Measurements from ENCODE around the gene SELENOI.

DNA sequence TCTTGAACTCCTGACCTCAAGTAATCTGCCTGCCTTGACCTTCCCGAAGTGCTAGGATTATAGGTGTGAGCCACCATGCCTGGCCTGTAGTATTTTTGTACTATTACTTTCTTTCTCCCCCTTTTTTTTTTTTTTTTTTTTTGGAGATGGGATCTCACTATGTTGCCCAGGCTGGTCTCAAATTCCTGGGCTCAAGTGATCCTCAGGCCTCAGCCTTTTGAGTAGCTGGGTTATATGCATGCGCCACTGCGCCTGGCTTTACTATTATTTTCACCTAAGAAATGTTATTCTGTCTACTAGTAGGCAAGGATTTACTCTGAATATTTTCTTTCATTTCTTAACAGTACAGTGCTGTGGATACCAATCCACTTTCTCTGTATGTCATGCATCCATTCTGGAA is 18.0 kb downstream of the SELENOI start:
- no peak for TF ChIP-seq JUND (IDR thresholded peaks at IDR 0.05)
- TF ChIP-seq, protein P1, sequence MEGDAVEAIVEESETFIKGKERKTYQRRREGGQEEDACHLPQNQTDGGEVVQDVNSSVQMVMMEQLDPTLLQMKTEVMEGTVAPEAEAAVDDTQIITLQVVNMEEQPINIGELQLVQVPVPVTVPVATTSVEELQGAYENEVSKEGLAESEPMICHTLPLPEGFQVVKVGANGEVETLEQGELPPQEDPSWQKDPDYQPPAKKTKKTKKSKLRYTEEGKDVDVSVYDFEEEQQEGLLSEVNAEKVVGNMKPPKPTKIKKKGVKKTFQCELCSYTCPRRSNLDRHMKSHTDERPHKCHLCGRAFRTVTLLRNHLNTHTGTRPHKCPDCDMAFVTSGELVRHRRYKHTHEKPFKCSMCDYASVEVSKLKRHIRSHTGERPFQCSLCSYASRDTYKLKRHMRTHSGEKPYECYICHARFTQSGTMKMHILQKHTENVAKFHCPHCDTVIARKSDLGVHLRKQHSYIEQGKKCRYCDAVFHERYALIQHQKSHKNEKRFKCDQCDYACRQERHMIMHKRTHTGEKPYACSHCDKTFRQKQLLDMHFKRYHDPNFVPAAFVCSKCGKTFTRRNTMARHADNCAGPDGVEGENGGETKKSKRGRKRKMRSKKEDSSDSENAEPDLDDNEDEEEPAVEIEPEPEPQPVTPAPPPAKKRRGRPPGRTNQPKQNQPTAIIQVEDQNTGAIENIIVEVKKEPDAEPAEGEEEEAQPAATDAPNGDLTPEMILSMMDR (IDR thresholded peaks at IDR 0.05 in 2 of 3, conservative IDR thresholded peaks at IDR 0.05 in 1 of 3; ENCODE audit: borderline replicate concordance in 1 of 3, insufficient read depth in 1 of 3, low read depth in 2 of 3, low read length in 2 of 3): no peak
- no peak for TF ChIP-seq POLR2A (IDR thresholded peaks at IDR 0.05; ENCODE audit: borderline replicate concordance, extremely low read depth, insufficient read depth, insufficient read length)
- no peak for TF ChIP-seq EZH2 (IDR thresholded peaks at IDR 0.05)
- TF ChIP-seq, protein P2, sequence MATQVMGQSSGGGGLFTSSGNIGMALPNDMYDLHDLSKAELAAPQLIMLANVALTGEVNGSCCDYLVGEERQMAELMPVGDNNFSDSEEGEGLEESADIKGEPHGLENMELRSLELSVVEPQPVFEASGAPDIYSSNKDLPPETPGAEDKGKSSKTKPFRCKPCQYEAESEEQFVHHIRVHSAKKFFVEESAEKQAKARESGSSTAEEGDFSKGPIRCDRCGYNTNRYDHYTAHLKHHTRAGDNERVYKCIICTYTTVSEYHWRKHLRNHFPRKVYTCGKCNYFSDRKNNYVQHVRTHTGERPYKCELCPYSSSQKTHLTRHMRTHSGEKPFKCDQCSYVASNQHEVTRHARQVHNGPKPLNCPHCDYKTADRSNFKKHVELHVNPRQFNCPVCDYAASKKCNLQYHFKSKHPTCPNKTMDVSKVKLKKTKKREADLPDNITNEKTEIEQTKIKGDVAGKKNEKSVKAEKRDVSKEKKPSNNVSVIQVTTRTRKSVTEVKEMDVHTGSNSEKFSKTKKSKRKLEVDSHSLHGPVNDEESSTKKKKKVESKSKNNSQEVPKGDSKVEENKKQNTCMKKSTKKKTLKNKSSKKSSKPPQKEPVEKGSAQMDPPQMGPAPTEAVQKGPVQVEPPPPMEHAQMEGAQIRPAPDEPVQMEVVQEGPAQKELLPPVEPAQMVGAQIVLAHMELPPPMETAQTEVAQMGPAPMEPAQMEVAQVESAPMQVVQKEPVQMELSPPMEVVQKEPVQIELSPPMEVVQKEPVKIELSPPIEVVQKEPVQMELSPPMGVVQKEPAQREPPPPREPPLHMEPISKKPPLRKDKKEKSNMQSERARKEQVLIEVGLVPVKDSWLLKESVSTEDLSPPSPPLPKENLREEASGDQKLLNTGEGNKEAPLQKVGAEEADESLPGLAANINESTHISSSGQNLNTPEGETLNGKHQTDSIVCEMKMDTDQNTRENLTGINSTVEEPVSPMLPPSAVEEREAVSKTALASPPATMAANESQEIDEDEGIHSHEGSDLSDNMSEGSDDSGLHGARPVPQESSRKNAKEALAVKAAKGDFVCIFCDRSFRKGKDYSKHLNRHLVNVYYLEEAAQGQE (IDR thresholded peaks at IDR 0.05; ENCODE audit: low read depth): no peak
- TF ChIP-seq, protein P3, sequence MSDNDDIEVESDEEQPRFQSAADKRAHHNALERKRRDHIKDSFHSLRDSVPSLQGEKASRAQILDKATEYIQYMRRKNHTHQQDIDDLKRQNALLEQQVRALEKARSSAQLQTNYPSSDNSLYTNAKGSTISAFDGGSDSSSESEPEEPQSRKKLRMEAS (IDR thresholded peaks at IDR 0.05): no peak
- no peak for TF ChIP-seq TCF7L2 (IDR thresholded peaks at IDR 0.05; ENCODE audit: borderline replicate concordance, extremely low read depth, insufficient read depth, insufficient read length)
- TF ChIP-seq POLR2AphosphoS5 (IDR thresholded peaks at IDR 0.05; ENCODE audit: low read depth, low read length): no peak
- TF ChIP-seq, protein P4, sequence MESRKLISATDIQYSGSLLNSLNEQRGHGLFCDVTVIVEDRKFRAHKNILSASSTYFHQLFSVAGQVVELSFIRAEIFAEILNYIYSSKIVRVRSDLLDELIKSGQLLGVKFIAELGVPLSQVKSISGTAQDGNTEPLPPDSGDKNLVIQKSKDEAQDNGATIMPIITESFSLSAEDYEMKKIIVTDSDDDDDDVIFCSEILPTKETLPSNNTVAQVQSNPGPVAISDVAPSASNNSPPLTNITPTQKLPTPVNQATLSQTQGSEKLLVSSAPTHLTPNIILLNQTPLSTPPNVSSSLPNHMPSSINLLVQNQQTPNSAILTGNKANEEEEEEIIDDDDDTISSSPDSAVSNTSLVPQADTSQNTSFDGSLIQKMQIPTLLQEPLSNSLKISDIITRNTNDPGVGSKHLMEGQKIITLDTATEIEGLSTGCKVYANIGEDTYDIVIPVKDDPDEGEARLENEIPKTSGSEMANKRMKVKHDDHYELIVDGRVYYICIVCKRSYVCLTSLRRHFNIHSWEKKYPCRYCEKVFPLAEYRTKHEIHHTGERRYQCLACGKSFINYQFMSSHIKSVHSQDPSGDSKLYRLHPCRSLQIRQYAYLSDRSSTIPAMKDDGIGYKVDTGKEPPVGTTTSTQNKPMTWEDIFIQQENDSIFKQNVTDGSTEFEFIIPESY (IDR thresholded peaks at IDR 0.05; ENCODE audit: extremely low read depth, insufficient replicate concordance, low read length): no peak
- no peak for TF ChIP-seq SIN3A (IDR thresholded peaks at IDR 0.05; ENCODE audit: low read depth)
- TF ChIP-seq ELF1 (IDR thresholded peaks at IDR 0.05; ENCODE audit: borderline replicate concordance, low read depth): no peak
- no peak for TF ChIP-seq CEBPB (IDR thresholded peaks at IDR 0.05; ENCODE audit: low read depth)
- no peak for TF ChIP-seq RAD21 (IDR thresholded peaks at IDR 0.05; ENCODE audit: low read depth)
- TF ChIP-seq ZNF274 (IDR thresholded peaks at IDR 0.05; ENCODE audit: low read depth, low read length): no peak

All from HCT116 (cell line).